HG03521 (cell line): Measurements from ENCODE around the gene IQCH.

Experiments
- ATAC-seq: cut with Tn5 transposase; IDR thresholded peaks from one replicate; pipeline ENCODE4 v1.9.1; 2021; ENCODE audit warnings: mild to moderate bottlenecking, moderate library complexity; ENCODE audit not compliant: unreplicated experiment

Gene IQCH

GRCh38 chr15:67254238-67255175, at the start of gene IQCH, which contains the start of gene AAGAB:
TSS of gene IQCH (plus strand) at chr15:67254786. CDS start at chr15:67254897, 111 bp downstream.
TSS of gene AAGAB (minus strand) at chr15:67254661. CDS start at chr15:67254631, 30 bp downstream.
- peak; percentile 97 for ATAC-seq

GRCh38 chr15:67207555-67208207, 46.9 kb upstream of the IQCH start:
- ATAC-seq: no peak

GRCh38 chr15:67208396-67208795, 46.2 kb upstream of the IQCH start:
- ATAC-seq: no peak

GRCh38 chr15:67210555-67211168, 43.9 kb upstream of the IQCH start:
- ATAC-seq: no peak

- ATAC-seq: no peak
These were observed 41.8 kb upstream of the IQCH start for GRCh38 chr15:67212684-67213367.

- ATAC-seq: no peak
These were observed 39.5 kb upstream of the IQCH start for GRCh38 chr15:67215102-67215501.

- no peak for ATAC-seq
These were observed 37.7 kb upstream of the IQCH start for GRCh38 chr15:67216859-67217258.

GRCh38 chr15:67218428-67218827, 36.2 kb upstream of the IQCH start:
- ATAC-seq: no peak

- ATAC-seq: no peak
These were observed 35.3 kb upstream of the IQCH start for GRCh38 chr15:67219288-67219687.

- ATAC-seq: no peak
These were observed 29.7 kb upstream of the IQCH start for GRCh38 chr15:67224889-67225288.

- ATAC-seq: no peak
These were observed 29.2 kb upstream of the IQCH start for GRCh38 chr15:67225336-67225735.

GRCh38 chr15:67227431-67227830, 27.2 kb upstream of the IQCH start:
- ATAC-seq: no peak

- ATAC-seq: no peak
These were observed 26.7 kb upstream of the IQCH start for GRCh38 chr15:67227846-67228245.

- ATAC-seq: no peak
These were observed 26.3 kb upstream of the IQCH start for GRCh38 chr15:67228286-67228685.

- no peak for ATAC-seq
These were observed 24.1 kb upstream of the IQCH start for GRCh38 chr15:67230504-67230903.

GRCh38 chr15:67232591-67232990, 22.0 kb upstream of the IQCH start:
- ATAC-seq: no peak

- ATAC-seq: no peak
These were observed 14.1 kb upstream of the IQCH start for GRCh38 chr15:67240235-67241131.

- ATAC-seq: peak; percentile 63
These were observed 13.3 kb upstream of the IQCH start for GRCh38 chr15:67241132-67241855.

- no peak for ATAC-seq
These were observed 11.9 kb upstream of the IQCH start for GRCh38 chr15:67242708-67243111.
